CD4-positive, CD25-positive, alpha-beta regulatory T cell (primary cell): ENCODE data around the gene RAB9A. TPM values are rescaled to one million over a fixed set of nuclear protein-coding genes. Genes with fewer than 3 reads are reported as not detected.

Source experiments
- ATAC-seq, 2 donors: fragments of 150-1000 bp; cut with Tn5 transposase; one replicate each; pipeline ENCODE4 v1.10.0; 2021; ENCODE audit warnings: low read depth in 2 of 2, moderate number of reproducible peaks in 2 of 2, moderate library complexity in 1 of 2
- DNase-seq, 3 donors: peaks; one replicate each; pipeline versions ENCODE4 v3.0.0 to v3.0.0-alpha.2; 2012 to 2022; ENCODE audit warnings: mixed read lengths in 1 of 3
- H3K27ac ChIP-seq: one replicate; pipeline ENCODE4 v1.7.0; 2013; ENCODE audit warnings: mild to moderate bottlenecking, low read length; ENCODE audit not compliant: insufficient read depth, poor library complexity, severe bottlenecking
- H3K27me3 ChIP-seq: one replicate; pipeline ENCODE4 v1.7.0; 2013; ENCODE audit warnings: low read length; ENCODE audit not compliant: control insufficient read depth, insufficient read depth
- H3K36me3 ChIP-seq: one replicate; pipeline ENCODE4 v1.7.0; 2013; ENCODE audit warnings: mild to moderate bottlenecking, low read length, moderate library complexity; ENCODE audit not compliant: control insufficient read depth, insufficient read depth
- H3K4me1 ChIP-seq: 2 replicates; pipeline ENCODE4 v1.7.0; 2013; ENCODE audit warnings: mild to moderate bottlenecking, low read length; ENCODE audit not compliant: insufficient read depth, control insufficient read depth, poor library complexity, severe bottlenecking
- H3K4me3 ChIP-seq: one replicate; pipeline ENCODE4 v1.7.0; 2013; ENCODE audit warnings: low read depth, mild to moderate bottlenecking, low read length, moderate library complexity
- H3K9me3 ChIP-seq, 2 experiments: 1 replicate in 1 of 2; 2 replicates in 1 of 2; pipeline ENCODE4 v1.7.0; 2013; ENCODE audit warnings: low read length in 2 of 2, mild to moderate bottlenecking in 1 of 2, moderate library complexity in 1 of 2; ENCODE audit not compliant: control insufficient read depth in 2 of 2
- H3K27ac Mint-ChIP-seq, 3 donors: one replicate each; pipeline ENCODE4 v1.8.0; 2020 to 2022; ENCODE audit warnings: mild to moderate bottlenecking in 3 of 3, mixed read lengths in 3 of 3, moderate library complexity in 2 of 3
- H3K27me3 Mint-ChIP-seq: one replicate; pipeline ENCODE4 v1.8.0; 2022; ENCODE audit warnings: mild to moderate bottlenecking, mixed read lengths
- H3K36me3 Mint-ChIP-seq: one replicate; pipeline ENCODE4 v1.8.0; 2020; ENCODE audit warnings: mixed read lengths
- H3K4me1 Mint-ChIP-seq, 4 donors: one replicate each; pipeline ENCODE4 v1.8.0; 2020 to 2022; ENCODE audit warnings: mixed read lengths in 4 of 4, mild to moderate bottlenecking in 1 of 4
- H3K4me3 Mint-ChIP-seq, 4 donors: one replicate each; pipeline ENCODE4 v1.8.0; 2020 to 2022; ENCODE audit warnings: mild to moderate bottlenecking in 4 of 4, mixed read lengths in 4 of 4, moderate library complexity in 3 of 4
- H3K9me3 Mint-ChIP-seq, 7 donors: one replicate each; pipeline ENCODE4 v1.8.0; 2020 to 2022; ENCODE audit warnings: mixed read lengths in 7 of 7, mild to moderate bottlenecking in 3 of 7, moderate library complexity in 2 of 7
- polyA plus RNA-seq, 4 donors: library from polyadenylated mRNA; unstranded; fragments of 300-500 nt; fragmentation: Illumina TruSeq; gene quantifications; one replicate each; pipeline ENCODE4 v1.2.3, GENCODE V29; 2021
- total RNA-seq: library from RNA; stranded (reverse); gene quantifications from one replicate; pipeline ENCODE4 v1.2.3, GENCODE V29; 2022

Gene RAB9A
- total and polyA plus RNA-seq, 5 donors from 2014 or later = 22.8 to 33.4 (median 25.0) TPM

DNA sequence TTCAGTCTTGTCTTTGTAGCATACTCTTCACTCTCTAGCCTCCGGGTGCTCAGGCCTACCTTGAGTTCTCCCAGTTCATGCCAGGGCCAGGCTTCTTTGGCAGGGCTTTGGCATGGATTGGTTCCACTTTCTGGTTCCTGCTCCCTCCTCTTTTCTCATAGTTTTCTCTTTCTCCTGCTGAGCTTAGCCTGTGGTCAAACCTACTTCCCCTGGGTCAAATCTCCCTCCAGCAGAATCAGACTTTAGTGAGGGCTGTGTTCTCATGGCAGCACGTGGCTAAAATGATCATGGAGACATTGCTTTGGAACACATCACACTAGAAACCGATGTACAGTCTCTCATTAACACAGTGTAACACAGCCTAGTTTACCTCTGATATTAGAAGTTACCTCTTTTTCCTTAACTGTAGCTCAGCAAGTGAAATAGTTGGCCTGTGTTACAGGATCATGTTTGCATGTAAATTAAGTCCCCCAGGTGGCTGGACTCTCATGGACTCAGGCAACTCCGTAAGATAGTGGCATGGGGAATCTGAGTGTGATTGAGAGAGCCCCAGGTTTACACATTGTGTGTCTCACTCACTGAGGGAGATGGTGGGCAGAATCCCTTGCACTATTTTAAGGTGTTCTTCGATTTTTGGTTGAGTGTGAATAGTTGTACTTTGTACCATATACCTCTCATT is 13.3 kb downstream of the RAB9A start:
- Histone ChIP-seq H3K36me3 (peaks cover 2% of the 10 kb centered on the region), H3K4me3 (no peak overlapping the region), H3K4me1 (peaks cover 6% of the 10 kb centered on the region), H3K27me3 (no peaks in the 10 kb centered on the region), H3K27ac (no peak overlapping the region), H3K9me3 (no peaks in the 10 kb centered on the region)
- ATAC-seq (no peak), DNase-seq (no peak)
- Mint-ChIP-seq H3K27ac (peak overlapping the region in 2 of 3 donors; percentile 82 to 89), H3K4me3 (peak overlapping the region in 1 of 4 donors; percentile 13), H3K9me3 (no peaks in the 10 kb centered on the region), H3K27me3 (no peaks in the 10 kb centered on the region), H3K4me1 (peaks cover 18 to 49% (median 37%) of the 10 kb centered on the region in 4 donors), H3K36me3 (peaks cover 3% of the 10 kb centered on the region)

DNA sequence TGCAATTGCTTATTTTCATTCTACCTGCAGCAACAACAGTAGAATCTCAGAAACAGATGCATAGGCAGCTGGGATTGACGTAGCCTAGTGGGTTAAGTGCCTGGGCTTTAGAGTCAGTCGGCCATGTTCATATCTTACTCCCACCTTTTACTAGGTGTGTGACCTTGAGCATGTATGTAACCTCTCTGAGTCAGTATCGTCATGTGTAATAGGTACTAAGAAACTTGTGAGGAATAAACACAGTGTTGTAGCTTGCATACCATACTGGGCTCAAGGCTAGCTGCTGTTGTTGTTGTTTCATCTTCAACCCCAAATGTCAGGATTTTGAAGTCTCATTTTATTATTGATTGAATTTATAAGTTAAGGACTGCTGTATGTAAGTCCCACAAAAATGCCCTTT is 14.2 kb downstream of the RAB9A start:
- H3K27ac ChIP-seq = no peak overlapping the region
- no peaks in the 10 kb centered on the region for H3K9me3 Mint-ChIP-seq
- ATAC-seq = no peak

DNA sequence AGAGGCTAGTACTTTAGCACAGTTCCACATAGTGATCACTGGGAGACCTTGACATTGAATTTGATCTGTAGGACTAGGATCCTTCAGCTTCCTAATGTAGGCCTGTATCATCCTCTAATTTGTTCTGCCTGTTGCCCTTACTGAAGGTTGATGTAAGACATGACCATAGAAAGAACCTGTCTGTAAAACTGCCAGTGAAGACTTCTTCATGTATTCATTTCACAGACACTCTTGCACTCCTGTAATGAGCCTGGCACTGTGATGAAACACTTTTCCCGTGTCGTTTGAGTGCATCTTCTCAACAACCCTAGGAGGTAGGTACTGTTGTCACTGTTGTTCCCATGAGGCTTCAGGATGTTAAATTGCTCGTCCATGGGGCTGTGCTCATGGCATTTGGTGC is 14.7 kb downstream of the RAB9A start:
- Mint-ChIP-seq H3K27me3 (no peaks in the 10 kb centered on the region), H3K27ac (peak overlapping the region in 2 of 3 donors; percentile 60 to 69), H3K36me3 (peaks cover 13% of the 10 kb centered on the region), H3K9me3 (no peaks in the 10 kb centered on the region), H3K4me3 (no peak overlapping the region), H3K4me1 (peaks cover 18 to 49% (median 34%) of the 10 kb centered on the region in 4 donors)
- no peak overlapping the region for H3K4me3 ChIP-seq
- no peak overlapping the region for H3K27ac ChIP-seq
- DNase-seq (no peak), ATAC-seq (no peak)
- peaks cover 6% of the 10 kb centered on the region for H3K4me1 ChIP-seq
- H3K9me3 ChIP-seq = no peaks in the 10 kb centered on the region
- peaks cover 2% of the 10 kb centered on the region for H3K36me3 ChIP-seq
- no peaks in the 10 kb centered on the region for H3K27me3 ChIP-seq

More for the DNA sequence above, 14.2 kb downstream of the RAB9A start:
- H3K4me3 Mint-ChIP-seq = no peak overlapping the region
- peaks cover 18 to 46% (median 34%) of the 10 kb centered on the region in 4 donors for H3K4me1 Mint-ChIP-seq
- peaks cover 6% of the 10 kb centered on the region for H3K4me1 ChIP-seq
- H3K27ac Mint-ChIP-seq = peak overlapping the region in 2 of 3 donors; percentile 13 to 69
- H3K27me3 Mint-ChIP-seq = no peaks in the 10 kb centered on the region
- H3K36me3 ChIP-seq = peaks cover 2% of the 10 kb centered on the region
- no peaks in the 10 kb centered on the region for H3K9me3 ChIP-seq
- DNase-seq = no peak
- H3K36me3 Mint-ChIP-seq = peaks cover 8% of the 10 kb centered on the region
- H3K4me3 ChIP-seq = no peak overlapping the region
- no peaks in the 10 kb centered on the region for H3K27me3 ChIP-seq

DNA sequence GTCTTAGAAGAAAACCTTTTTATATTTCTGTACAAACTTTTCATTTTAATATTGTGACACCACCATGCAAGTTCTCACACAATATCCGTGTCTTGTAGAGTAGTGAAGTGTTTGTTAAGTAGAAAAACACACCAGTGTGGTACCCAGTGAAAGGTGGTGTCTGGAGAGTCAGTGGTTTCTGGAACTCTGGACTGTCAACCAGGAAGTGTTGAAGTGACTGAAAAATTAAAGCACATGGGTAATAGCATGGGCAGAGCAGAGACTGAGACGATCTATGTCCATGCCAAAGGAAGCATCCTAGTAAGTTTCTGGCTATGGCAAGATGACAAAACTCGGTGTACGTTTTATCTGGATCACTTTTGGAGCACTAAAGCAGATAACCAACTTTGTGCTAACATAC is 22.2 kb downstream of the RAB9A start:
- Mint-ChIP-seq H3K9me3 (no peaks in the 10 kb centered on the region), H3K27me3 (no peaks in the 10 kb centered on the region), H3K36me3 (peaks cover 26% of the 10 kb centered on the region), H3K4me1 (peaks cover 0 to 6% (median under 1%) of the 10 kb centered on the region in 4 donors), H3K4me3 (no peak overlapping the region), H3K27ac (peak overlapping the region in 2 of 3 donors; percentile 39 to 59)
- ATAC-seq = no peak
- Histone ChIP-seq H3K4me1 (no peaks in the 10 kb centered on the region), H3K4me3 (no peak overlapping the region), H3K27me3 (no peaks in the 10 kb centered on the region), H3K9me3 (no peaks in the 10 kb centered on the region), H3K27ac (no peak overlapping the region), H3K36me3 (peaks cover 20% of the 10 kb centered on the region)
- DNase-seq = no peak

DNA sequence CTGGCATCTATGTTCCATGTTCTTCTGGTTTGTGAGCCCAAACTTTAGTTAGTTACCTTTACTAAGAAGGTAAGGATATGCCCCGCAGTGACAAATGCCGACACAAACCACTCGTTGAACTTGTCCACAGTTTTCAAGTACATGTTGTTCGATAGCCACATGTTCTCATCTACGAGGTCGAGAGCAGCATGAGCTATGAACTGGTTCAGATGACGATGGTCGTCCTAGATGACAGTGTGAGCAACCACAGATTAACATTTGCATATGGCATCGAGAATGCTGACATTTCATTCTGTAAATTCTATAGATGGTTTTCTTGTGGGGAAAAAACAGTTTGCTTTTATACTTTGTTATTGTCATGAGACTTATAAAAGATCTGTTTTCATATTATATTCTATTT is 27.5 kb downstream of the RAB9A start:
- H3K4me1 Mint-ChIP-seq = peaks cover 4 to 36% (median 22%) of the 10 kb centered on the region in 4 donors
- H3K36me3 Mint-ChIP-seq = peaks cover 20% of the 10 kb centered on the region
- Histone ChIP-seq H3K4me3 (no peak overlapping the region), H3K9me3 (no peaks in the 10 kb centered on the region), H3K27ac (no peak overlapping the region), H3K27me3 (no peaks in the 10 kb centered on the region), H3K36me3 (peaks cover 13% of the 10 kb centered on the region), H3K4me1 (peaks cover 5% of the 10 kb centered on the region)
- H3K27ac Mint-ChIP-seq = peak overlapping the region in 1 of 3 donors; percentile 71
- DNase-seq (no peak), ATAC-seq (no peak)
- H3K9me3 Mint-ChIP-seq = no peaks in the 10 kb centered on the region
- H3K4me3 Mint-ChIP-seq = peak overlapping the region in 1 of 4 donors; percentile 35
- no peaks in the 10 kb centered on the region for H3K27me3 Mint-ChIP-seq

DNA sequence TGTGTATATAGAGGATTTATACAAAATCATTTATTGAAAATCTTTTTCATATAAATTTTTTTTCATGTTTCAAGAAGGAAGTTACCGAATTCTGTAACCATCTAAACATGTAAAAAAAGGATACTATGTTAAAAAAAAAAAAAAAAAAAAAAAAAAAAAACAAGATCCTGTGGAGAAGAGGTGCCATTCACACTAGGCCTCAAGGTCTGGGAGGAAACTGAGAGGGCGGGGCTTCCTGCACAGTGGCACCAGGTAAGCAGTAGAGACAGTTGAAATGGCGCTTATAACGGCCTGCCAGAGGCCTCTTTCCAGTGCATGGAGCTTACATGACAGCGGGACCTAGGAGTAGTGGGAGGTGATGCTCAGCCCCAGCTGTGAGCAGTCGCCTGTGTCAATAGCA is 28.0 kb downstream of the RAB9A start:
- H3K4me3 Mint-ChIP-seq = peak overlapping the region in 2 of 4 donors; percentile 57 to 60
- peak; percentile 78 to 86 for ATAC-seq
- H3K9me3 Mint-ChIP-seq = no peaks in the 10 kb centered on the region

DNA sequence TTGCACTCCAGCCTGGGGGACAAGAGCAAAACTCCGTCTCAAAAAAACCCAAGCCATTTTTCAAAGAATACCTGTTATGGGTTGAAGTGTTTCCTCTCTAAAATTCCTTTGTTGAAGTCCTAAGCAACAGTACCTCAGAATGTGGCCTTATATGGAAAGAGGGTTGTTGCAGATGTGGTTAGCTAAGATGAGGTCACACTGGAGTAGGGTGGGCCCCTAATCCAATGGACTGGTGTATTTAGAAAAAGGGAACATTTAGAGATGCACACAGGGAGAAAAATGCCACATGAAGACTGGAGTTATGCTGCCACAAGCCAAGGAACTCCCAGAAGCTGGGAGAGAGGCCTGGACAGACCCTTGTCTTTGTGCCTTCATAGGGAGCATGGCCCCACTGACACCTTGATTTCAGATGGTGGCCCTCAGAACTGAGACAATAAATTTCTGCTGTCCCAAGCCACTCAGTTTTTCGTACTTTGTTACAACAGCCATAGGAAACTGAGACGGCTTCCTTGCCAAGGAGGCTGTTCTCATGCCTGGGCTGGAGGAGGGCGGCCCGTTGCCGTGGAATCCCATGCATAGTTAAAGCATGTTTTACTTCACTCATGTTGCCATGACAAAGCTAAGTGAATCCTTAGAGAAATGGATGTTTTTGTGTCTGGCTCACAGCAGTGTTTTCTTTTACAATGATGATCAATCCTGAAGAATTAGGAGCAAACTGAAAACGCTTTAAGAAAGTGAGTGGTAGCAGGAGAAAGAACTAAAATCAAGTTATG is 29.0 kb downstream of the RAB9A start:
- Mint-ChIP-seq H3K27me3 (no peaks in the 10 kb centered on the region), H3K27ac (peak overlapping the region; percentile 38 to 75 (median 56)), H3K4me1 (peaks cover 4 to 48% (median 23%) of the 10 kb centered on the region in 4 donors), H3K36me3 (peaks cover 16% of the 10 kb centered on the region), H3K4me3 (no peak overlapping the region), H3K9me3 (peaks cover 0 to 4% (median 0%) of the 10 kb centered on the region in 7 donors)
- Histone ChIP-seq H3K27ac (no peak overlapping the region), H3K27me3 (no peaks in the 10 kb centered on the region), H3K4me1 (peaks cover 7% of the 10 kb centered on the region), H3K36me3 (peaks cover 11% of the 10 kb centered on the region), H3K4me3 (no peak overlapping the region), H3K9me3 (no peaks in the 10 kb centered on the region)
- ATAC-seq (no peak), DNase-seq (no peak)

More for the DNA sequence above, 28.0 kb downstream of the RAB9A start:
- Mint-ChIP-seq H3K27ac (peak overlapping the region in 2 of 3 donors; percentile 75 to 89), H3K36me3 (peaks cover 16% of the 10 kb centered on the region), H3K4me1 (peaks cover 4 to 40% (median 23%) of the 10 kb centered on the region in 4 donors), H3K27me3 (no peaks in the 10 kb centered on the region)
- H3K27me3 ChIP-seq = no peaks in the 10 kb centered on the region
- peaks cover 5% of the 10 kb centered on the region for H3K4me1 ChIP-seq
- peak overlapping the region; percentile 51 for H3K4me3 ChIP-seq
- peaks cover 11% of the 10 kb centered on the region for H3K36me3 ChIP-seq
- no peak overlapping the region for H3K27ac ChIP-seq
- DNase-seq = peak; percentile 10 to 75 (median 46)
- no peaks in the 10 kb centered on the region for H3K9me3 ChIP-seq
